ENCODE measurements around the gene CD38.

CD38 gene

DNA sequence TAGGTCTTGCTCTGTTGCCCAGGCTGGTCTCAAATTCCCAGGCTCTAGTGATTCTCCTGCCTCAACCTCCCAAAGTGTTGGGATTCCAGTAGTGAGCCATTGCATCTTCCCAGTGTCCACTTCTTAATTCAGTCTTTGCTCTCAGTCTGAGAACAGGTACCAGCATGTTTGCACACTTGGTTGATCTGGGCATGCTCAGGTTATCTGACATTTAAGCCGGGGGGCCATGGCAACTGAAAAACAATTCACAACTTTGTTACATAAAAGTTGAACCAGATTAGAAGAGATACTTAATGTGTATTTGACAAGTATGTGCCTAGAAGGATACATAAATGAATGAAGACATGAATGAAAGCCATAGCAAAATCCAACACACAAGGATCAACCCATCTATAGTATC is 121.4 kb downstream of the CD38 start:
- DNase-seq (ENCODE audit: low spot score), result no peak

DNA sequence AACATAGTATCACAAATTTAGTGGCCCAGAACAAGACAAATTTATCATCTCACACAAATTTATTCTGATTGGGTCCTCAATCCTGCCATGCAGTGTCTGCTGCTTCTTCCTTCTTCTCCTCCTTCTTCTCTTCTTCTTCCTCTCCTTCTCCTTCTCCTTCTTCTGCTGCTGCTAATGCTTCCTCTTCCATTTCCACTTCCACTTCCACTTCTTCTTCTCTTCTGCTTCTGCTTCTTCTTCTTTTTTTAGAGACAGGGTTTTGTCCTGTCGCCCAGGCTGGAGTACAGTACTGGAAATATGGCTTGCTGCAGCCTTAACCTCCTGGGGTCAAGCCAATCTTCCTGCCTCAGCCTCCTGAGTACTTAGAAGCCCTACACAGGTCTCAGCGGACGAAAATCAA is 122.9 kb downstream of the CD38 start:
- DNase-seq (ENCODE audit: low spot score), result no peak

DNA sequence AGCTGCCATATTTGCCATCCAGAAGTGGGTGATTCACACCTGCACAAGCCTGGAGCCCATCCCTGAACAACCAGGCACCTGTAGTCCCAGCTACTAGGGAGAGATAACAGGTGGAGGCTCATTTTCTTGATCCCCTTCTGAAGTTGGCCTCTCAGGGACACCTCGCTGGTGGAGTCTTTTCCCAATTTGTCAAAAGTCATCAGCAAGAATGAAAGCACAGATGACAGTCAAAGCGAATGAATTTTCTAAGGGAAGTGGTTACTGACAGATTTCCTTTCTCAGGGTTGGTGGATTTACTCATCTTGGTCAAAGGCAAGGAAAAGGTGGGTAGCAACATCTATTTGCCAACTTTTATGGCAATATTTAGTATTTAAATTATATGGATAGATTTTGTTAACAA is 123.9 kb downstream of the CD38 start:
- DNase-seq (ENCODE audit: low spot score), result no peak

DNA sequence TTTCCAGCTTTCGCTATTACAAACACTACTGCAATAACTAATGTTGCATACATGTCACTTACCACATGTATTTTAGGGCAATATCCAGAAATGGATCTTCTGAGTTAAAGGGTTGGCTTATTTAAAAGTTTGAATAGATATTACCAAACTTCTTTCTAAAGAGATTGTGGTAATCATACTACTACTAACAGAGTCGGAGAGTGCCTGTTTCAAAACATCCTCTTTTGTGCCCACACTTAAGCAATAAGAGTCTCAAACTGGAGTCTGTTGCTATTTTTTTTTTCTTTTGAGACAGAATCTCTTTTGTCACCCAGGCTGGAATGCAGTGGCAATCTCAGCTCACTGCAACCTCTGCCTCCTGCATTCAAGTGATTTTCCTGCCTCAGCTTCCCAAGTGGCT is 124.6 kb downstream of the CD38 start:
- no peak for DNase-seq (ENCODE audit: low spot score)

All from LoVo (cell line).